GM19397 (cell line): ENCODE results near the gene CFD.
"Not testable (repeated sequence)": the region's sequence is repeated elsewhere in the genome, so short reads cannot be mapped to it uniquely, and the experiment has no call there.

Source experiments
- ATAC-seq: cut with Tn5 transposase; IDR thresholded peaks from one replicate; pipeline ENCODE4 v1.9.1; 2021; ENCODE audit warnings: mild to moderate bottlenecking, moderate library complexity; ENCODE audit not compliant: unreplicated experiment

The CFD gene

DNA sequence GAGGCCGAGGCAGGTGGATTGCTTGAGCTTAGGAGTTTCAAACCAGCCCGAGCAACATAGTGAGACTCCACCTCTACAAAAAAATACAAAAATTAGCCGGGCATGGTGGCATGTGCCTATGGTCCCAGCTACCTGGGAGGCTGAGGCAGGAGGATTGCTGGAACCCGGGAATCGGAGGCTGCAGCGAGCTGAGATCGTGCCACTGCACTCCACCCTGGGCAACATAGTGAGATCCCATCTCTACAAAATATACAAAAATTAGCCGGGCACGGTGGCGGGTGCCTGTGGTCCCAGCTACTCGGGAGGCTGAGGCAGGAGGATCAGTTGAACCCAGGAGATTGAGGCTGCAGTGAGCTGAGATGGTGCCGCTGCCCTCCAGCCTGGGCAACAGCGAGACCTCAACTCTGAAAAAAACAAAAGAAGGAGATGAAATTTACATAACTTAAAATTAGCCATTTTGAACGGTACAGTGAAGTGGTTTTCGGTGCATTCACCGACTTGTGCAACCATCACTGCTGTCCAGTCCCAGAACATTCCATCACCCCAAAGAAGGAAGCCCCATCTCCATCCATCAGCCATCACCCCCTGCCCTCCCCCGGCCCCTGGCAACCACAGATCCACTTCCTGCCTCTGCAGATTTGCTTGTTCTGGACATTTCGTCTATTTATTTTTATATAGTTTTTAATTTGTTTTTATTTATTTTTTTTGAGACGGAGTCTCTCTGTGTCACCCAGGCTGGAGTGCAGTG is 33.4 kb upstream of the CFD start:
- ATAC-seq, result no peak

DNA sequence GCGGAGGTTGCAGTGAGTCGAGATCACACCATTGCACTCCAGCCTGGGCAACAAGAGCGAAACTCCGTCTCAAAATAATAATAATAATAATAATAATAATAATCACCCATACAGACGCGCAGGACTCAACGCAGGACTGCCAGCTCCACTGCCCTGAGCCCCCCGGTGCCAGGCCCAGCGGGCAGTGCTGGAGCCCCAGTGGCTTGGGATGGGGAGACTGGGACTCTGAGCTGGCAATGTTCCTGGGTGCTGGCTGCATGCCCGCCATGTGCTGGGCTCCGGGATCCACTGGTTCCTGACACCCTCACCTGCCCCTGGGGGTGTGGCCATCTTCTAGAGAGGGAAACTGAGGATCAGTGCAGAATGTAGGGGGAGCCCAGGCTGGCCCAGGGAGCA is 32.2 kb upstream of the CFD start:
- no peak for ATAC-seq

DNA sequence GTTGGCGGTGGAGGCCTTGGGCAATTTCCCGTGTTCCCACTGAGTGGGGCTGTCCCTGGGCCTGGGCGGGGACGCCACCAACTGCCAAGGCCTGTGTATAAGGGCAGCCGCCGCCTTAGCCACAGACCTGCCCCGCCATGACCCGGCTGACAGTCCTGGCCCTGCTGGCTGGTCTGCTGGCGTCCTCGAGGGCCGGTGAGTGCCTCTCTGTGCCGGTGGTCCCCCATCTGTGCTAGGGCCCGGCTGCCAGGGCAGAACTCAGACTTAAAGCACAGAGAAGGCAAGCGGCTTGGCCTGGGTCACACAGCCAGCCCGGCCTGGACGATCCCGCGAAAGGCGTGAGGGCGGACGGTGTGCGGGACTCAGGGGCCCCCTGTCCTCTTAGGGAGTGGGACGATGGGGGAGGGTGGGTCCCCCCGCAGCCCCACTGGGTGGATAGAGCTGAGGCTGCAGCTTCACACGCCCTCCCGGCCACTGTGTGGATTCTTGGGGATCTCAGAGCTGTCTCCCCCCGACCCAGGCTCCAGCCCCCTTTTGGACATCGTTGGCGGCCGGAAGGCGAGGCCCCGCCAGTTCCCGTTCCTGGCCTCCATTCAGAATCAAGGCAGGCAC is 31.6 kb upstream of the CFD start, which contains the start of gene AZU1:
Gene AZU1, plus strand, starts transcription at position 128 of the 612 bp plus-strand sequence. Its CDS starts 10 bp downstream, at position 138.
- ATAC-seq, result no peak

DNA sequence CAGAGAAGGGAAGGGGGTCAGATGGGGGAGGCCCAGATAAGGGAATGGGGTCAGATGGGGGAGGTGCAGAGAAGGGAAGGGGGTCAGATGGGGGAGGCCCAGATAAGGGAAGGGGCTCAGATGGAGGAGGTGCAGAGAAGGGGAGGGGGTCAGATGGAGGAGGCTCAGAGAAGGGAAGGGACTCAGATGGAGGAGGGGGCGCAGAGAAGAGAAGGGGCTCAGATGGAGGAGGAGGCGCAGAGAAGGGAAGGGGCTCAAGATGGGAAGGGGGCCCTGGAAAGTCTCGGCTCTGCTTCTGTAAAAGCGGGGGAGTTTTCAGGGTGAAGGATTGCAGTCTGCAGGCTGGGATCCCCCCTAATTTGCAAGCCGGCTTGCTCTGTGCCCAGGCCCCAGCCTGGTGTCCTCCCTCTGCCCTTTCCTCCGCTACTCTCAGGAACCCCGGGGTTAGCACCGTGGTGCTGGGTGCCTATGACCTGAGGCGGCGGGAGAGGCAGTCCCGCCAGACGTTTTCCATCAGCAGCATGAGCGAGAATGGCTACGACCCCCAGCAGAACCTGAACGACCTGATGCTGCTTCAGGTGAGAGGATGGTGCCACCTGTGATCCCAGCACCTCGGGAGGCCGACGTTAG is 30.2 kb upstream of the CFD start:
- no peak for ATAC-seq

DNA sequence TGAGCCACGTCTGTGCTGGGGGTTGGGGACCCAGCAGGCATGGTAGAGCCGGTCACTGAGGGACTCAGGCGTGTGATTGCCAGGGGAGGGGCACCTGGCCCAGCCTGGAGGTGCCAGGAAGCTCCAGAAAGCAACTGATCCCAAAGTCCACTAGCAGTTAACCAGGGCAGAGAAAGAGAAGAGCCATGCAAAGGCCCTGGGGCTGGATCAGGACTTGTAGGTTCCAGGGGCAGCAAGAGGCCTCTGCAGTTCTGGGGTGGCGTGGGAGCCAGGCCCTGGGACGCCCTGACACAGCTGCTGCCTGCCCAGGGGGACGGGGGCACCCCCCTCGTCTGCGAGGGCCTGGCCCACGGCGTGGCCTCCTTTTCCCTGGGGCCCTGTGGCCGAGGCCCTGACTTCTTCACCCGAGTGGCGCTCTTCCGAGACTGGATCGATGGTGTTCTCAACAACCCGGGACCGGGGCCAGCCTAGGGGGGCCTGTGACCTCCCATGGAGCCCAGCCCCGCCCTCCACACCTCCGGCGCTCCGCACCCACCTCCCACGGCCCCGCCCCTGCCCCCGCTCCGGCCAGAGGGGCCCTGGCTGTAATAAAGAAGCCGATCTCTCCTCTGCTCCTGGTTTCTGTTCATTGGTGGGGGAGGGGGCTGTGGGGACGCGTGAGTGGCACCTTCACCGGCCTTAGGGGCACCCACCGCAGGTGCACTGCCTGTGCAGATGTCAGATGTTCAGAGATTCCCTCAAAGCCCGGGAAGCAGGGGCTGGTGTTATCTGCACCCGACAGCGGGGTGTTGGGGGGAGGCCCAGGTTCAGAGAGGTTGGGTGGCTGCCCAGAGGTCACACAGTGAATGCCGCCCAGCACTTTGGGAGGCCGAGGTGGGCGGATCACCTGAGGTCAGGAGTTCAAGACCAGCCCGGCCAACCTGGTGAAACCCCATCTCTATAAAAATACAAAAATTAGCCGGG is 27.8 kb upstream of the CFD start:
- no peak for ATAC-seq

DNA sequence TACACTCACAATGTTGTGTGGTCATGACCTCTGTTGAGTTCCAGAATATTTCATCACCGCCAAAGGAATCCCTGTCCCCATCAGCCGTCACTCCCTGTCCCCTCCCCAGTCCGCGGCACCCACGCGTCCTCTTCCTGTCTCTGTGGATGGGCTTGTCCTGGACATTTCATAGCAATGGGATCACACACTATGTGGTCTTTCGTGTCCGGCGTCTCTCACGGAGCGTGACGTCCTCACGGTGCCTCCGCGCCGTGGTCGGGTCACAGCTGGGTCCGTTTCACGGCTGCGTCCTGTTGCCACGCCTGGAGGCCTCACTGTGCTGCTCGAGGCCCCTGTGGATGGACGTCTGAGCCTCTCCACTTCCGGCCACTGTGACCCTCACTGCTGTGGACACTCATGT is 25.2 kb upstream of the CFD start:
- no peak for ATAC-seq

DNA sequence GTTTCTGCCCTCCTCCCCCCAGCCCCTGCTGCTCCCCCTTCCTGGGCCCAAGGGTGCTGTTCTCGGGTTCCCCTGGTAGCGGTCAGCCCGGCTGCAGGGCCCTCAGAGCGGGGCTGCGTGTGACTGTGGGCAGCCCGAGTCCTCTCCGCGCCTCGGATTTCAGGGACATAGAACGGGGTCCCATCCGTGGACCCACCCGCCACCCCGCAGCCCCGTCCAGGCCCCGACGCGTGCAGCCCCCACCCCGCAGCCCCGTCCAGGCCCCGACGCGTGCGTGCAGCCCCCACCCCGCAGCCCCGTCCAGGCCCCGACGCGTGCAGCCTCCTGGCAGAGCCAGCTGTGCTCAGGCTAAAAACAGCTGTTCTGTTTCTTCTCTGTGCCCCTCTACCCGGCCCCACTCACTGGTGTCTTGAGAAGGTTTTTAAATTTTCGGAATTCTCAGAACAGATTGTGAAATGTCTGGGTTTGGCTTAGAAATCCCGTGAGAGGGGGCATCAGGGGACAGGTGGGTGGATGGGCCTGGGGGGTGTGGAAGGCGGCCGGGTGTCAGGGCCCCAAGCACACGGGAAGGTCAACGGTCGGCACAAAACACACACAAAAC is 24.2 kb upstream of the CFD start:
- no peak for ATAC-seq

DNA sequence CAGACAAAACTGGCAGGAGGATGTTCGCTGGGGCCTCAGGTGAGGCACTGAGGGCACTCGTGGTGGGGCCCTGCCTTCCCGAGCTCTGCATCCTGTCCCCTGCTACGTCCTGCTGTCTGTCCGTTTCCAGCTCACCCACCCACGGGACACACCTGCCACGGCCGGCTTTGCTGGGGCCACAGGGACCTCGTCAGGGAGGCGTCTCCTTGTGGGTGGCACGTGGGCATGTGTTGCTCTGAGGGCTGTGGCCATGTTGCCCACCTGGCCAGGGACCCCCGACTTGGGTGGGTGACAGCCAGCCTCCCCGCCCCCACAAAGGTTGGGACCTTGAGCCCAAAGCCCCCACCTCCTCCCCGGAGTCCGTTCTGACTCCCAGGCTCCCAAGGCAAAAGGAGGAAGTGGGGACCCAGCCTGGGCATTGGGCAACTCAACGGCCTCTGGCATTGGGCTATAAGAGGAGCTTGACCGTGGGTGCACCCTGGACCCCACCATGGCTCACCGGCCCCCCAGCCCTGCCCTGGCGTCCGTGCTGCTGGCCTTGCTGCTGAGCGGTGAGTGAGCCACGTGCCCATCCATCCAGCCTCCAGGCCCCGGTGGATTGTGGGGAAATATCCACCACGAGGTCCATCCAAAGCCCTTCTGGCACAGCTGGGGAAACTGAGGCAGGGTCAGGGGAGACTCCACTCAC is 18.8 kb upstream of the CFD start, which contains the start of gene PRTN3:
Gene PRTN3, plus strand, starts transcription at position 481 of the 688 bp plus-strand sequence. Its CDS starts 10 bp downstream, at position 491.
- no peak for ATAC-seq

DNA sequence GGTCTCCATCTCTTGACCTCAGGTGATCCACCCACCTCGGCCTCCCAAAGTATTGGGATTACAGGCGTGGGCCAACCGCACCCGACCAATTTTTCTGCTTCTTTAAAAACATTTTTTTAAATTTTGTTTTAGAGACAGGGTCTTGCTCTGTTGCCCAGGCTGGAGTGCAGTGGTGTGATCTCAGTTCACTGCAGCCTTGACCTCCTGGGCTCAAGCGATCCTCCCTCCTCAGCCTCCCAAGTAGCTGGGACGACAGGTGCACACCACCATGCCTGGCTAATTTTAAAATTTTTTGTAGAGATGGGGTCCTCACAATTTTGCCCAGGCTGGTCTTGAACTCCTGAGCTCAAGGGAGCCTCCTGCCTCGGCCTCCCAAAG is 16.7 kb upstream of the CFD start:
- ATAC-seq, result not testable (repeated sequence)

DNA sequence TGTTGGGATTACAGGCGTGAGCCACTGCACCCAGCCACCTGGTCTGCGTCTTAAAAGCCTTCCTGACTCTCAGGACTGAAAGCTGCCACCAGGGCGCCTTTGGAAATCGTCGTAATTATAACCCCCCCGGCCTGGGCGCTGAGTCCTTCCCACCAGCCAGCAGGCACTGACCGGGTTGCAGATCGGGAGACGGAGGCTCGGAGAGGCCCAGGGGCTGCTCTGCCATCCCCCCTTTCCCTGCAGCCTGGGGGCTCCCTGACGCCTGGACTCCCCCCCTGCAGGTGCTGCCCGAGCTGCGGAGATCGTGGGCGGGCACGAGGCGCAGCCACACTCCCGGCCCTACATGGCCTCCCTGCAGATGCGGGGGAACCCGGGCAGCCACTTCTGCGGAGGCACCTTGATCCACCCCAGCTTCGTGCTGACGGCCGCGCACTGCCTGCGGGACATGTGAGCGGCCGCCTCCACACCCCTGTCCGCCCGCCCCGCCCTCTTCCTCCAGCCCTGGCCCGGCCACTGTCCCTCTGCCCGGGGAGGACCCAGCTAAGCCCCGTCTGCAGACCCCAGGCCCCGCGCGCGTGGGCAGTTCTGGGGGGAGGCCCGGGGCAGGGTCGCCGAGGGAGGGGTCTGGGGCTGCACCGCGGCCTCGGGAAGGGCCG is 16.2 kb upstream of the CFD start:
- no peak for ATAC-seq

DNA sequence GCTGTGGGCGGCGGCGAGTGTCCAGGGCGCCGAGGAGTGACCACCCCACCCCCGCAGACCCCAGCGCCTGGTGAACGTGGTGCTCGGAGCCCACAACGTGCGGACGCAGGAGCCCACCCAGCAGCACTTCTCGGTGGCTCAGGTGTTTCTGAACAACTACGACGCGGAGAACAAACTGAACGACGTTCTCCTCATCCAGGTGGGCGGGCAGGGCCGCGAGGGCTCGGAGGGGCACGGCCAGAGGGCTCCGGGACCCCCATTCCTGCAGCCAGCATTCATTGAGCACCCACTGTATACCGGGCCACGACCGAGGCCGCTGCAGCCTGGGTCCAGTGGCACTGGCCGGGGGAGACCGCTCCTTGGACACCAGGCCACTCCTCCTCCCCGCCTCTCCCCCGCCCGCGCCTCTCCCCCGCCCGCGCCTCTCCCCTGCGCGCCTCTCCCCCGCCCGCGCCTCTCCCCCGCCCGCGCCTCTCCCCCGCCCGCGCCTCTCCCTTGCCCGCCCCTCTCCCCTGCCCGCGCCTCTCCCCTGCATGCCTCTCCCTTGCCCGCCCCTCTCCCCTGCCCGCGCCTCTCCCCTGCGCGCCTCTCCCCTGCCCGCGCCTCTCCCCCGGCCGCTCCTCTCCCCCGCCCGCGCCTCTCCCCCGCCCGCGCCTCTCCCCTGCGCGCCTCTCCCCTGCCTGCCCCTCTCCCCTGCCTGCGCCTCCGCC is 15.5 kb upstream of the CFD start:
- no peak for ATAC-seq

DNA sequence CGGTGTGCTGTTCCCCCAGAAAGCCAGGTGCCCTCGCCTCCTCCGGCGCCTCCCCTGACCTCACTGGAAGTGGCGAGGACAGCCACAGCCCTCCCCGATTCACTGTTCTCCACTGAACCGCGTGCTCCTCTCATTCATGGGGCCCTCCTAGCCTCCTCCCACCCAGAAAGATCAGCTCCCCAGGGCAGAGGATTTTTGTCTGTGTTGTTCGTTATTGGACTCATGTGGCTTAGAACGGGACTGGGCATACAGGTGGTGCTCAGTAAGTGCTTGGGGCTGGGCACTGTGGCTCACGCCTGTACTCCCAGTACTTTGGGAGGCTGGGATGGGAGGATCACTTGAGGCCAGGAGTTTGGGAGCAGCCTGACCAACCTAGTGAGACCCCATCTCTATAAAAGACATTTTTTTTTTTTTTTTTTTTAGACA is 14.9 kb upstream of the CFD start:
- ATAC-seq, result no peak

DNA sequence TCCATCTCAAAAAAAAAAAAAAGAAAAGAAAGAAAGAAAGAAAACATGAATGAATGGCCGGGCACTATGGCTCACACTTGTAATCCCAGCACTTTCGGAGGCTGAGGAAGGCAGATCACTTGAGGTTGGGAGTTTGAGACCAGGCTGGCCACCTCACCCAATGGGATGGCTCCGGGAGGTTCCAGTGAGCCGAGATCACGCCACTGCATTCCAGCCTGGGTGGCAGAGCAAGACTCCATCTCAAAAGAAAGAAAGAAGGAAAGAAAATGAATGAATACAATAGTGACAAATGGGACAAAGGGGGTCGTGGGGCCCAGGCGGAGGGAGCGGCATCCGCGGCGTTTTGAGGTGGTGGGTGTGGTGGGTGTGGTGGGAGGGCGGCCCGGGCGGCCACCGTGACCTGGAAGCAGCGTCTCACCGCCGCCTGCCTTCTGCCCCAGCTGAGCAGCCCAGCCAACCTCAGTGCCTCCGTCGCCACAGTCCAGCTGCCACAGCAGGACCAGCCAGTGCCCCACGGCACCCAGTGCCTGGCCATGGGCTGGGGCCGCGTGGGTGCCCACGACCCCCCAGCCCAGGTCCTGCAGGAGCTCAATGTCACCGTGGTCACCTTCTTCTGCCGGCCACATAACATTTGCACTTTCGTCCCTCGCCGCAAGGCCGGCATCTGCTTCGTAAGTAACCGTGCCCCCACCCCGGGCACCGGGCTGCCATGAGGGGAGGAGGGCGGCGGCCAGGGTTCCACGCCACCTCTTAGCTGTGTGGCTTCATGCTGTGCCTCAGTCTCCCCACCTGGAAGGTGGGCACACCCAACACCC is 13.6 kb upstream of the CFD start:
- no peak for ATAC-seq

DNA sequence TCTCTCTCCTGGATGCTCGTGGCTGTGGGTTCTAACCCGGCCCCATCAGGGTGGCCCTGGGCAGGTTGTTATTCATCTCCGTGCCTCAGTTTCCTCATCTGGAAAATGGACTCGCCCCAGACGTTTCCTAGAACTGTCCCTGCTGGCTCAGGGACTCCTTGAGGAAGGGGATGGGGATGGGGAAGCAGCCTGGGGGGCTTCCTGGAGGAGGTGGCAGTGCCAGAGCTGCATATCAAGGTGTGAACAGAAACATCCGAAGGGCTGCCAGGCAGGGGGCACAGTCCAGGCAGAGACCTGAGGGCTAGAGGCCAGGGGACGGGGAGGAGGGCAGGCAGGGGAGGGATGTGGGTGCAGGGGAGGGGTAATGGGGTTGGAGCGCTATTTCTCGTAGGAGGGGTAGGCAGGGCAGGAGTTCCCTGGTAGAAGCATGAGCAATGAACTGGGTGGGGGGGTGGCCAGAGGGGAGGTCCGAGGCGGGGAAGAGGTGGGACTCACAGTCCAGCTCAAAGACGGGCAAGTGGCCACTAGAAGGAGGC is 11.0 kb upstream of the CFD start:
- no peak for ATAC-seq

DNA sequence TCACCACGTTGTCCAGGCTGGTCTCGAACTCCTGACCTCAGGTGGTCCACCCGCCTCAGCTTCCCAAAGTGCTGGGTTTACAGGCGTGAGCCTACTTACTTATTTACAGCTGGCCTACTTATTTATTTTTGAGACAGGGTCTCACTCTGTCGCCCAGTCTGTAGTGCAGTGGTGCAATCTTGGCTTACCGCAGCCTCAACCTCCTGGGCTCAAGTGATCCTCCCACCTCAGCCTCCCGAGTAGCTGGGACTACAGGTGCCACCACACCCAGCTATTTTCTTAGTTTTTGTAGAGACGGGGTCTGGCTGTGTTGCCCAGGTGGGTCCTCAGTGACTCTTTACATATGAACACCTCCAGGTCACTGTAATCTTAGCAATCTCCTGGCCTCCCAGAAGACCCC is 10.3 kb upstream of the CFD start:
- ATAC-seq, result not testable (repeated sequence)

DNA sequence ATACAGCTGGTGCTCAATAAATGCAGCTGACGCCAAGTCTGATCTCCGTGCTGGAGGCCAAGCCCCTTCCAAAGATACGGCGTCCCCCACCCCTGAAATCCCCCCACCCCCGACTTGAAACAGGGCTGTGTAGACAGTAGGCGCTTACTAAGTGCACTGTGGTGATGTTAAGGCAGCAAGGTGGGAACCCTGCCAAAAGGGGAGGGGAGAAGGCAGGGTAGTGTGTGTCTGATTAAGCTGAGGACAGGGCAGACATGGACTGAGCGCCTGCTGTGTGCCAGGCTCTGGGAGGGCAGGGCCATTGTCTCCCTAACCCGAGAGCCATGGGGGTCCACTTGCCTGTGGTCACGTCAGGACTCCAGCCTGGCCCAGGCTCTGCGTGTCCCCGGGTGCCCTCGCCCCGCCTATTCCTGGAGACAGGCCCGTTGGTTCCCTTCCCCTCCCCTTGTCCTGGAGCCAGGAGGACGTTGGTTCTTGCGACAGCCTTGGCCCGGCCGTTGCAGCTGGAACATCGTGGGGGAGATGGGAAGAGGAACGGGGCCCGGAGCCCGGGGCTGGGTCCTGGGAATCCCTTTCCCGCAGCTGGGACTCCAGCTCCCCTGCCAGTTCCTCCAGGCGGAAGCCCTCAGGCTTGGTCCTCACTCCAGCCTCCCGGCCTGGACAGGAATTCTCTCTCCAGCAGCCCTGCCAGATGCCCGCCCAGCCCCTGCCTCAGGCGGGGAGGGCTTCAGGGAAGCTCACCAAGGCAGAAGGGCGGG is 9.1 kb upstream of the CFD start:
- ATAC-seq, result no peak

DNA sequence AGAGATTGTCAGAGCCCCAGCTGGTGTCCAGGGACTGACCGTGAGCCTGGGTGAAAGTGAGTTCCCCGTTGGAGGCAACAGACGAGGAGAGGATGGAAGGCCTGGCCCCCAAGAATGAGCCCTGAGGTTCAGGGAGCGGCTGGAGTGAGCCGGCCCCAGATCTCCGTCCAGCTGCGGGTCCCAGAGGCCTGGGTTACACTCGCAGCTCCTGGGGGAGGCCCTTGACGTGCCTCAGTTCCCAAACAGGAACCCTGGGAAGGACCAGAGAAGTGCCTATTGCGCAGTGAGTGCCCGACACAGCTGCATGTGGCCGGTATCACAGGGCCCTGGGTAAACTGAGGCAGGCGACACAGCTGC is 8.5 kb upstream of the CFD start:
- ATAC-seq, result no peak
